Kidney (tissue), 14 donors: ENCODE data around the gene LXN. TPM values are rescaled to one million over a fixed set of nuclear protein-coding genes. Genes with fewer than 3 reads are reported as not detected.
"Not testable (repeated sequence)": the region's sequence is repeated elsewhere in the genome, so short reads cannot be mapped to it uniquely, and the experiment has no call there.

Experiments used
- DNase-seq, 5 donors: peaks; one replicate each; pipeline ENCODE4 v3.0.0-alpha.2; 2013 to 2020
- FAIRE-seq: peaks from 2 replicates; lab custom pipeline; 2012; peaks lifted over from hg19 to GRCh38; lab: Jason Lieb, UNC
- H3K27ac ChIP-seq, 2 donors: one replicate each; pipeline ENCODE4 v1.7.0; 2013; ENCODE audit warnings: low read depth in 2 of 2, low read length in 2 of 2, inconsistent platforms in 1 of 2
- H3K27me3 ChIP-seq: one replicate; pipeline ENCODE4 v1.7.1; 2013; ENCODE audit warnings: low read length, inconsistent platforms; ENCODE audit not compliant: control insufficient read depth, insufficient read depth
- H3K36me3 ChIP-seq, 3 donors: one replicate each; pipeline versions ENCODE4 v1.7.0 to v1.7.1; 2013; ENCODE audit warnings: low read length in 3 of 3, control low read depth in 1 of 3, inconsistent platforms in 1 of 3; ENCODE audit not compliant: insufficient read depth in 3 of 3, control insufficient read depth in 2 of 3
- H3K4me1 ChIP-seq, 3 donors: one replicate each; pipeline versions ENCODE4 v1.7.0 to v1.7.1; 2013; ENCODE audit warnings: low read length in 3 of 3, inconsistent platforms in 1 of 3, low read depth in 1 of 3; ENCODE audit not compliant: control insufficient read depth in 2 of 3, insufficient read depth in 2 of 3
- H3K4me3 ChIP-seq, 3 donors: one replicate each; pipeline versions ENCODE4 v1.7.0 to v1.8.1; 2013; ENCODE audit warnings: low read length in 3 of 3, control low read depth in 1 of 3, inconsistent platforms in 1 of 3
- H3K9ac ChIP-seq, 3 donors: one replicate each; pipeline versions ENCODE4 v1.7.0 to v1.7.1; 2013; ENCODE audit warnings: low read length in 3 of 3, control low read depth in 1 of 3, inconsistent platforms in 1 of 3
- H3K9me3 ChIP-seq, 3 donors: one replicate each; pipeline versions ENCODE4 v1.7.0 to v1.7.1; 2013; ENCODE audit warnings: low read length in 3 of 3, control low read depth in 1 of 3, inconsistent platforms in 1 of 3; ENCODE audit not compliant: control insufficient read depth in 2 of 3, insufficient read depth in 1 of 3
- CTCF ChIP-seq: IDR thresholded peaks from 3 replicates; pipeline ENCODE4 v1.5.1; 2012; ENCODE audit warnings: mild to moderate bottlenecking, moderate library complexity, borderline replicate concordance; ENCODE audit not compliant: insufficient read depth; ENCODE audit errors: extremely low read depth
- intact Hi-C: fragments of 100-400 bp; cut with DNase I; formaldehyde crosslinking; loops from one replicate; pipeline ENCODE4 v1.11.1; 2022
- polyA plus RNA-seq: library from polyadenylated mRNA; stranded (reverse); fragments of 350-450 nt; fragmentation: Illumina TruSeq; extraction: RNeasy Lipid Tissue Mini Kit (QIAGEN cat#74804); gene quantifications from one replicate; pipeline ENCODE4 v1.2.3, GENCODE V29; 2014; ENCODE audit warnings: low read depth, low replicate concordance; ENCODE audit not compliant: insufficient read depth
- total RNA-seq: library from RNA; stranded (reverse); fragmentation: NEBNext Ultra II Directional; extraction: Animal tissue kit (Norgen Biotek cat#: 25700); gene quantifications from one replicate; pipeline ENCODE4 v1.2.1, GENCODE V29; 2021
- donor health status: control.
- donor health status: control.
- donor health status: control.
- donor health status: control.
- donor health status: control.
- donor health status: DM: yes; HTN: yes; CAD: no.
- donor health status: Normal renal cell carcinoma (clear cell type).

The LXN gene
- total and polyA plus RNA-seq, 2 donors from 2014 or later: 20.6 to 21.6 TPM

GRCh38 chr3:158696618-158697017 is 24.2 kb upstream of the LXN start:
- FAIRE-seq: no peak

GRCh38 chr3:158693866-158694456 is 21.5 kb upstream of the LXN start:
- H3K36me3 ChIP-seq, H3K9ac ChIP-seq, H3K9me3 ChIP-seq, intact Hi-C loops, H3K4me3 ChIP-seq, FAIRE-seq, H3K27ac ChIP-seq, DNase-seq, H3K4me1 ChIP-seq, H3K27me3 ChIP-seq: not testable (repeated sequence)

More at GRCh38 chr3:158696618-158697017, 24.2 kb upstream of the LXN start:
- Histone ChIP-seq H3K4me3 (no peak overlapping the region), H3K27me3 (no peaks in the 10 kb centered on the region), H3K9ac (no peak overlapping the region), H3K9me3 (no peaks in the 10 kb centered on the region), H3K27ac (no peak overlapping the region), H3K4me1 (no peaks in the 10 kb centered on the region), H3K36me3 (peaks cover 0 to 6% (median 0%) of the 10 kb centered on the region in 3 donors)
- no peak for TF ChIP-seq CTCF
- no peak for DNase-seq
- intact Hi-C loops: no loop called here

GRCh38 chr3:158685159-158685558 is 12.7 kb upstream of the LXN start:
- Histone ChIP-seq H3K4me3 (no peak overlapping the region), H3K27ac (no peak overlapping the region), H3K9ac (no peak overlapping the region), H3K27me3 (no peaks in the 10 kb centered on the region), H3K4me1 (no peaks in the 10 kb centered on the region), H3K9me3 (no peaks in the 10 kb centered on the region), H3K36me3 (peaks cover 0 to 2% (median 2%) of the 10 kb centered on the region in 3 donors)
- FAIRE-seq (no peak), DNase-seq (no peak)
- intact Hi-C loops: no loop called here
- no peak for TF ChIP-seq CTCF

- no peak for DNase-seq
- Histone ChIP-seq H3K4me3 (no peak overlapping the region), H3K9ac (no peak overlapping the region), H3K9me3 (no peaks in the 10 kb centered on the region), H3K27ac (no peak overlapping the region), H3K27me3 (no peaks in the 10 kb centered on the region), H3K4me1 (no peaks in the 10 kb centered on the region), H3K36me3 (peaks cover 0 to 2% (median 2%) of the 10 kb centered on the region in 3 donors)
- intact Hi-C loops: no loop called here
- no peak for TF ChIP-seq CTCF
- no peak for FAIRE-seq
Measured at GRCh38 chr3:158683230-158683962, 10.9 kb upstream of the LXN start.
